Left lung (tissue), 14 donors: ENCODE results near the gene RGS12. TPM values are rescaled to one million over a fixed set of nuclear protein-coding genes. Genes with fewer than 3 reads are reported as not detected.

Source experiments
- ATAC-seq: fragments of 200-7000 bp; cut with Tn5 transposase; one replicate; pipeline ENCODE4 v1.9.1; 2020; ENCODE audit warnings: moderate library complexity
- DNase-seq, 4 donors: peaks; one replicate each; pipeline ENCODE4 v3.0.0-alpha.2; 2013 to 2020
- H3K27ac ChIP-seq, 2 donors: fragments of 200-600 bp; sonication (generic) in 1 of 2; one replicate each; pipeline versions ENCODE4 v1.5.0 to v1.8.0; 2020 to 2021
- H3K27me3 ChIP-seq, 2 donors: fragments of 200-600 bp; sonication (generic) in 1 of 2; one replicate each; pipeline versions ENCODE4 v1.5.0 to v1.8.0; 2020 to 2021
- H3K36me3 ChIP-seq, 2 donors: fragments of 200-600 bp; sonication (generic) in 1 of 2; one replicate each; pipeline versions ENCODE4 v1.5.0 to v1.8.0; 2020 to 2021
- H3K4me1 ChIP-seq, 2 donors: fragments of 200-600 bp; one replicate each; pipeline ENCODE4 v1.8.0; 2021
- H3K4me3 ChIP-seq, 2 donors: fragments of 200-600 bp; sonication (generic) in 1 of 2; one replicate each; pipeline versions ENCODE4 v1.5.0 to v1.8.0; 2020 to 2021; ENCODE audit warnings: mild to moderate bottlenecking in 1 of 2
- H3K9me3 ChIP-seq, 2 donors: fragments of 200-600 bp; sonication (generic) in 1 of 2; one replicate each; pipeline versions ENCODE4 v1.5.0 to v1.8.0; 2020 to 2021
- intact Hi-C, 2 donors: fragments of 100-400 bp; cut with DNase I; formaldehyde crosslinking; loops; one replicate each; pipeline versions ENCODE4 v1.11.2 to v1.14.2; 2022
- long read RNA-seq, 12 donors: library from polyadenylated mRNA in 2 of 12; unstranded in 2 of 12; transcript quantifications; one replicate each; pipeline ENCODE4 v2.0.0 and lab custom pipeline, GENCODE V29; 2019 to 2026
- polyA plus RNA-seq, 6 donors: library from polyadenylated mRNA; unstranded; fragments of 120-200 nt; gene quantifications; one replicate each; pipeline ENCODE4 v1.2.1, GENCODE V29; 2013; ENCODE audit not compliant: insufficient read length in 6 of 6
- total RNA-seq, 2 donors: library from RNA; stranded (reverse); fragmentation: NEBNext Ultra II Directional; extraction: Animal tissue kit (Norgen Biotek cat#: 25700); gene quantifications; one replicate each; pipeline ENCODE4 v1.2.1, GENCODE V29; 2021
- TF ChIP-seq, protein P1 (sequence below), 2 donors: fragments of 200-600 bp; sonication (generic) in 1 of 2; IDR thresholded peaks; one replicate each; pipeline versions ENCODE4 v1.5.0 to v1.8.0; 2021; ENCODE audit warnings: antibody characterized with exemption in 2 of 2
- donor health status: DM: no; HTN: yes; CAD: no.
- donor health status: DM: no; HTN: no; CAD: no.

The RGS12 gene
- 10 to 100 TPM; 28.2 to 30.4 TPM for total RNA-seq
- polyA plus RNA-seq, result 10 to 100 TPM; 59.0 to 80.7 (median 70.4) TPM
- long read RNA-seq, donor 1, partial matches to known transcripts, result 7 of 15 reads
- long read RNA-seq, donor 1, other reads (novel, unspliced or antisense), result 6 of 15 reads
- long read RNA-seq, donor 2, partial matches to known transcripts, result 12 of 12 reads
- long read RNA-seq, donor 2, other reads (novel, unspliced or antisense), result 0 of 12 reads
- long read RNA-seq, donor 3, result 0 reads
- long read RNA-seq, donor 4, partial matches to known transcripts, result 1 of 5 reads
- long read RNA-seq, donor 4, other reads (novel, unspliced or antisense), result 4 of 5 reads
- long read RNA-seq, donor 5, partial matches to known transcripts, result 8 of 9 reads
- long read RNA-seq, donor 5, other reads (novel, unspliced or antisense), result 0 of 9 reads
- long read RNA-seq, donor 6, partial matches to known transcripts, result 0 of 1 reads
- long read RNA-seq, donor 6, other reads (novel, unspliced or antisense), result 0 of 1 reads
- long read RNA-seq, donor 7, partial matches to known transcripts, result 0 of 2 reads
- long read RNA-seq, donor 7, other reads (novel, unspliced or antisense), result 0 of 2 reads
- long read RNA-seq, donor 8, partial matches to known transcripts, result 14 of 14 reads
- long read RNA-seq, donor 8, other reads (novel, unspliced or antisense), result 0 of 14 reads
- long read RNA-seq, donor 9, result 0 reads
- long read RNA-seq, donor 10, partial matches to known transcripts, result 1 of 3 reads
- long read RNA-seq, donor 10, other reads (novel, unspliced or antisense), result 2 of 3 reads
- long read RNA-seq, donor 11, partial matches to known transcripts, result 31 of 31 reads
- long read RNA-seq, donor 11, other reads (novel, unspliced or antisense), result 0 of 31 reads
- long read RNA-seq, donor 12, partial matches to known transcripts, result 7 of 10 reads
- long read RNA-seq, donor 12, other reads (novel, unspliced or antisense), result 0 of 10 reads

- peak; percentile 91 to 98 (median 97) for DNase-seq
- peak within 1 kb of the TSS; percentile 76 to 85 for H3K4me3 ChIP-seq
- ATAC-seq, result peak; percentile 94
- intact Hi-C loops, result no loop called here
- H3K27ac ChIP-seq, result peak within 1 kb of the TSS; percentile 86 to 90
- peaks cover 10 to 28% of the 10 kb centered on the region in 2 donors for H3K4me1 ChIP-seq
- H3K9me3 ChIP-seq, result no peaks in the 10 kb centered on the region
- TF ChIP-seq, protein P1, sequence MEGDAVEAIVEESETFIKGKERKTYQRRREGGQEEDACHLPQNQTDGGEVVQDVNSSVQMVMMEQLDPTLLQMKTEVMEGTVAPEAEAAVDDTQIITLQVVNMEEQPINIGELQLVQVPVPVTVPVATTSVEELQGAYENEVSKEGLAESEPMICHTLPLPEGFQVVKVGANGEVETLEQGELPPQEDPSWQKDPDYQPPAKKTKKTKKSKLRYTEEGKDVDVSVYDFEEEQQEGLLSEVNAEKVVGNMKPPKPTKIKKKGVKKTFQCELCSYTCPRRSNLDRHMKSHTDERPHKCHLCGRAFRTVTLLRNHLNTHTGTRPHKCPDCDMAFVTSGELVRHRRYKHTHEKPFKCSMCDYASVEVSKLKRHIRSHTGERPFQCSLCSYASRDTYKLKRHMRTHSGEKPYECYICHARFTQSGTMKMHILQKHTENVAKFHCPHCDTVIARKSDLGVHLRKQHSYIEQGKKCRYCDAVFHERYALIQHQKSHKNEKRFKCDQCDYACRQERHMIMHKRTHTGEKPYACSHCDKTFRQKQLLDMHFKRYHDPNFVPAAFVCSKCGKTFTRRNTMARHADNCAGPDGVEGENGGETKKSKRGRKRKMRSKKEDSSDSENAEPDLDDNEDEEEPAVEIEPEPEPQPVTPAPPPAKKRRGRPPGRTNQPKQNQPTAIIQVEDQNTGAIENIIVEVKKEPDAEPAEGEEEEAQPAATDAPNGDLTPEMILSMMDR (IDR thresholded peaks at IDR 0.05), result no peak
- H3K27me3 ChIP-seq, result peaks cover 0 to 23% of the 10 kb centered on the region in 2 donors
- H3K36me3 ChIP-seq, result no peaks in the 10 kb centered on the region
These were observed at the start of gene RGS12 for GRCh38 chr4:3292571-3293400. Gene RGS12 (plus strand): TSS chr4:3293021. CDS start chr4:3316171, 23,150 bp downstream.

DNA sequence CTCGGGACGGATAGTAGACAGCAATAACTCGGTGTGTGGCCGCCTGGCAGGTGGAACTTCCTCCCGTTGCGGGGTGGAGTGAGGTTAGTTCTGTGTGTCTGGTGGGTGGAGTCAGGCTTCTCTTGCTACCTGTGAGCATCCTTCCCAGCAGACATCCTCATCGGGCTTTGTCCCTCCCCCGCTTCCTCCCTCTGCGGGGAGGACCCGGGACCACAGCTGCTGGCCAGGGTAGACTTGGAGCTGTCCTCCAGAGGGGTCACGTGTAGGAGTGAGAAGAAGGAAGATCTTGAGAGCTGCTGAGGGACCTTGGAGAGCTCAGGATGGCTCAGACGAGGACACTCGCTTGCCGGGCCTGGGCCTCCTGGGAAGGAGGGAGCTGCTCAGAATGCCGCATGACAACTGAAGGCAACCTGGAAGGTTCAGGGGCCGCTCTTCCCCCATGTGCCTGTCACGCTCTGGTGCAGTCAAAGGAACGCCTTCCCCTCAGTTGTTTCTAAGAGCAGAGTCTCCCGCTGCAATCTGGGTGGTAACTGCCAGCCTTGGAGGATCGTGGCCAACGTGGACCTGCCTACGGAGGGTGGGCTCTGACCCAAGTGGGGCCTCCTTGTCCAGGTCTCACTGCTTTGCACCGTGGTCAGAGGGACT lies 49.6 kb upstream of the RGS12 start:
- TF ChIP-seq, protein P1 (IDR thresholded peaks at IDR 0.05), result no peak
- ATAC-seq, result no peak
- Histone ChIP-seq H3K36me3 (peaks cover 0 to 53% of the 10 kb centered on the region in 2 donors), H3K4me1 (no peaks in the 10 kb centered on the region), H3K27me3 (no peaks in the 10 kb centered on the region), H3K27ac (no peak overlapping the region), H3K4me3 (no peak overlapping the region), H3K9me3 (no peaks in the 10 kb centered on the region)
- intact Hi-C loops, result no loop called here
- DNase-seq, result no peak

DNA sequence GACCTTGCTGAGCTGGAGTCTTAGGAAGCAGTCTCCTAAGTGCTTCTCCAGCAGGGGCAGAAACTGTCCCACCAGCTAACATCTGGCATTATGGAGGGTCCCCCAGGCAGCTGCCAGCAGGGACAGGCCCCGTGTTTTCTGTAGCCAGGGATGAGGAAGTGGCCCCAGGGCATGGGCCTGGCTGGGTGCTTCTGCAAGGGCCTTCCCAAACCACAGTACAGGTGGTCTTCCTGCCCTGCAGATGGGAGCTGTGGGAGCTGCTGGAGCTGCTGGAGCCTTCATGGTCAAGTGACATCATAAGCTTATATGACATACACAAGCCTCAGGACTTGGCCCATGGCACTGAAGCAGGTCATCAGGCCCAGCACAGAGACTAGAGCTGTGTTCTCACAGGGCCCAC lies 48.8 kb upstream of the RGS12 start:
- ATAC-seq, result no peak
- H3K4me3 ChIP-seq, result no peak overlapping the region
- H3K27me3 ChIP-seq, result no peaks in the 10 kb centered on the region
- no peaks in the 10 kb centered on the region for H3K9me3 ChIP-seq
- H3K27ac ChIP-seq, result no peak overlapping the region
- peak in 1 of 4 donors; percentile 53 for DNase-seq
- H3K4me1 ChIP-seq, result no peaks in the 10 kb centered on the region
- intact Hi-C loops, result no loop called here
- TF ChIP-seq, protein P1 (IDR thresholded peaks at IDR 0.05), result no peak
- H3K36me3 ChIP-seq, result peaks cover 0 to 46% of the 10 kb centered on the region in 2 donors

DNA sequence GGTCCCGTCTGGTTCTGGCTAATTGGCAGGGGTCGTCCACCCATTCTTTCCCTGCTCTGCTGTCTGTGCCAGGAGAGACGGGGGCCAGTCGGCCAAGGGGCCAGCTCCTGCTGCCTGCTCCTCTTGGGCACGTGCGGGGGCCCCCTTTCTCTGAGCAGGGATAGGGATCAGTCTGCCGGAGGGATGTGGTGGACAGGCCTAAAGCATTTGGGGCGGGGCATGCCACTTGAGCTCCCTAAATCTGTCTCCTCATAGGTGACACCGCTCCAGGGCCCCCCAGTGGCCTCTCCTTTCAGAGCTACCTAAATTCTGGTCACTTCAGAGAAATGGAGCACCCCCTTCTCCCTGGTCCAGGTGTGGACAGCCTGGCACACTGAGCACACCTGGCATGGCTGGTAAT lies 48.1 kb upstream of the RGS12 start:
- intact Hi-C loops, result no loop called here
- Histone ChIP-seq H3K27ac (no peak overlapping the region), H3K9me3 (no peaks in the 10 kb centered on the region), H3K4me1 (no peaks in the 10 kb centered on the region), H3K27me3 (no peaks in the 10 kb centered on the region), H3K36me3 (peaks cover 0 to 39% of the 10 kb centered on the region in 2 donors), H3K4me3 (no peak overlapping the region)
- no peak for ATAC-seq
- TF ChIP-seq, protein P1 (IDR thresholded peaks at IDR 0.05), result no peak
- peak in 1 of 4 donors; percentile 70 for DNase-seq
